Measurements from ENCODE around the gene C7orf33. TPM values are rescaled to one million over a fixed set of nuclear protein-coding genes. Genes with fewer than 3 reads are reported as not detected.
A peak's percentile ranks its signal among the peaks of the same experiment; 100 is the strongest.
"Not testable (repeated sequence)": the region's sequence is repeated elsewhere in the genome, so short reads cannot be mapped to it uniquely, and the experiment has no call there.

The C7orf33 gene
- total RNA-seq, 1 donor from 2014 or later: not detected

- TF ChIP-seq, protein P1, sequence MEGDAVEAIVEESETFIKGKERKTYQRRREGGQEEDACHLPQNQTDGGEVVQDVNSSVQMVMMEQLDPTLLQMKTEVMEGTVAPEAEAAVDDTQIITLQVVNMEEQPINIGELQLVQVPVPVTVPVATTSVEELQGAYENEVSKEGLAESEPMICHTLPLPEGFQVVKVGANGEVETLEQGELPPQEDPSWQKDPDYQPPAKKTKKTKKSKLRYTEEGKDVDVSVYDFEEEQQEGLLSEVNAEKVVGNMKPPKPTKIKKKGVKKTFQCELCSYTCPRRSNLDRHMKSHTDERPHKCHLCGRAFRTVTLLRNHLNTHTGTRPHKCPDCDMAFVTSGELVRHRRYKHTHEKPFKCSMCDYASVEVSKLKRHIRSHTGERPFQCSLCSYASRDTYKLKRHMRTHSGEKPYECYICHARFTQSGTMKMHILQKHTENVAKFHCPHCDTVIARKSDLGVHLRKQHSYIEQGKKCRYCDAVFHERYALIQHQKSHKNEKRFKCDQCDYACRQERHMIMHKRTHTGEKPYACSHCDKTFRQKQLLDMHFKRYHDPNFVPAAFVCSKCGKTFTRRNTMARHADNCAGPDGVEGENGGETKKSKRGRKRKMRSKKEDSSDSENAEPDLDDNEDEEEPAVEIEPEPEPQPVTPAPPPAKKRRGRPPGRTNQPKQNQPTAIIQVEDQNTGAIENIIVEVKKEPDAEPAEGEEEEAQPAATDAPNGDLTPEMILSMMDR (IDR thresholded peaks at IDR 0.05; ENCODE audit: insufficient read depth, low read length, severe bottlenecking): no peak
- Histone ChIP-seq H3K27me3 (ENCODE audit: control insufficient read depth, insufficient read depth, low read length) (no peaks in the 10 kb centered on the region), H3K4me3 (ENCODE audit: low read depth, low read length) (no peak overlapping the region), H3K36me3 (ENCODE audit: control insufficient read depth, insufficient read depth, low read length) (no peaks in the 10 kb centered on the region)
- FAIRE-seq: no peak
- no peak for DNase-seq (ENCODE audit: low read depth)
Observed at GRCh38 chr7:148547951-148548350, 42.6 kb upstream of the C7orf33 start.

DNA sequence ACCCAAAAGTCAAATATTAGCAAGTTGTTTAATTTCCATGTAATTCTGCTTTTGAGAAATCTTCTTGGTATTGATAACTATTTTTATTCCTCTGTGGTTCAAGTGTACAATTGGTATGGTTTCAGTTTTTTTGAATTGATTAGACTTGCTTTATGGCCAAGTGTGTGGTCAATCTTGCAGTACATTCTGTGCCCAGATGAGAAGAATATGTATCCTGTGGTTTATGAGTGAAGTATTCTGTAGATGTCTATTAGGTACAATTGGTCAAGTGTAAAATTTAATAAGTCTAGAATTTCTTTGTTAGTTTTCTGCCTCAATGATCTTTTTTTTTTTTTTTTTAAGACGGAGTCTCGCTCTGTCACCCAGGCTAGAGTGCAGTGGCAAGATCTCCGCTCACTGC is 36.6 kb upstream of the C7orf33 start:
- no peaks in the 10 kb centered on the region for H3K36me3 ChIP-seq (ENCODE audit: control insufficient read depth, insufficient read depth, low read length)
- no peak overlapping the region for H3K4me3 ChIP-seq (ENCODE audit: low read depth, low read length)
- no peak for DNase-seq (ENCODE audit: low read depth)
- no peaks in the 10 kb centered on the region for H3K27me3 ChIP-seq (ENCODE audit: control insufficient read depth, insufficient read depth, low read length)
- TF ChIP-seq, protein P1 (IDR thresholded peaks at IDR 0.05; ENCODE audit: insufficient read depth, low read length, severe bottlenecking): no peak
- no peak for FAIRE-seq

- Histone ChIP-seq H3K27me3 (ENCODE audit: control insufficient read depth, insufficient read depth, low read length) (no peaks in the 10 kb centered on the region), H3K36me3 (ENCODE audit: control insufficient read depth, insufficient read depth, low read length) (no peaks in the 10 kb centered on the region), H3K4me3 (ENCODE audit: low read depth, low read length) (no peak overlapping the region)
- TF ChIP-seq, protein P1 (IDR thresholded peaks at IDR 0.05; ENCODE audit: insufficient read depth, low read length, severe bottlenecking): peak; percentile 3
- DNase-seq (ENCODE audit: low read depth) (no peak), FAIRE-seq (no peak)
Observed at GRCh38 chr7:148556892-148557291, 33.7 kb upstream of the C7orf33 start.

DNA sequence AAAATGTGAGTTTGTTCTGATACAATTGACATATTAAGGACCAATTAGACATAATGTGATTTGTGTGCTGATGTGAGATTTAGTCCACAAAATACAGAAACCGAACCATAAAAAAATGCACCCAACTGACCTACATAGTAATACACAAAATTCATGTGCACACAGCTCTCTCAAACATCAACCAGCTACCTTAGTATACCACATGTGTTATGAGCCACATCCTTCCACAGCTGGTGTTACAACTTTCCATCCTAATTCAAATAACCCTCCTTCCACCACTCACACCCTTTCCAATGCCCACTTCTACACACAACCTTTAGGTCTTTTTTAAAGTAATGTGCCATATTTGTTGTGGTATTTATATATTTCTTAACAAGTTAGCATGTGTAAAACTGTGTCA is 31.7 kb upstream of the C7orf33 start:
- Histone ChIP-seq H3K4me3 (ENCODE audit: low read depth, low read length) (no peak overlapping the region), H3K36me3 (ENCODE audit: control insufficient read depth, insufficient read depth, low read length) (no peaks in the 10 kb centered on the region), H3K27me3 (ENCODE audit: control insufficient read depth, insufficient read depth, low read length) (no peaks in the 10 kb centered on the region)
- FAIRE-seq: no peak
- no peak for DNase-seq (ENCODE audit: low read depth)
- TF ChIP-seq, protein P1 (IDR thresholded peaks at IDR 0.05; ENCODE audit: insufficient read depth, low read length, severe bottlenecking): no peak

- no peaks in the 10 kb centered on the region for H3K36me3 ChIP-seq (ENCODE audit: control insufficient read depth, insufficient read depth, low read length)
- DNase-seq (ENCODE audit: low read depth): peak; percentile 75
- FAIRE-seq: no peak
- H3K4me3 ChIP-seq (ENCODE audit: low read depth, low read length): no peak overlapping the region
- H3K27me3 ChIP-seq (ENCODE audit: control insufficient read depth, insufficient read depth, low read length): no peaks in the 10 kb centered on the region
- TF ChIP-seq, protein P1 (IDR thresholded peaks at IDR 0.05; ENCODE audit: insufficient read depth, low read length, severe bottlenecking): no peak
Observed at GRCh38 chr7:148561099-148561498, 29.5 kb upstream of the C7orf33 start.

DNA sequence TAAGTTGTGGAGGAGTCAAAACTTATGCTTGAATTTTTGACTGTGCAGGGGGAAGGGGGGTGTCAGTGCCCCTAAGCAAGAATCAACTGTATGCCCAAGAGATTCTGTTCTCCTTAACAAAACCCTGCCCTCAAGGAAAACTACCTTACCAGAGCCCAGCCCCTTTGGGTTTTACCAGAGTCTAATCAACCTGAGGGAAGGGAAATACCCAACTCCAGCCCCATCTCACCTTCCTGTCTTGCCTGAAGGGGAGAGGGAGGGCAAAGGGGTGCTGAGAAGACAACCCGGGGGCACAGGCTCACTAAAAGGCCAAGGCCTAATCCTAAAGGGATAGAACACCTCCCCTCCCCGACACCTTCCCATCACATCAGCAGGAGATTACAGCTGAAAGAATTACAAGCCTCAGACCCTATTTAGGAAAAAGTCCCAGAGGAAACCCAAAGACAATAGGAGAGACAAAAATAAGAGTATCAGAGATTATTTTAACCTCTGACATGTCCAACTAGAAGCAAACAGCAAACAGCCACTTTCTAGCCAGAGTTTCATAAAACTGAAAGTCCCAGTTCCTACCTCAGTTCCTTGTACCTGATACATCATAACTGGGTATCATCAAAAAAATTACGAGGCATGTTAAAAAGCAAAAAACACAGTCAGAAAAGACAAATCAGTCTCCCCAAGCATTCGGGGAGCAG is 26.8 kb upstream of the C7orf33 start:
- TF ChIP-seq, protein P1 (IDR thresholded peaks at IDR 0.05; ENCODE audit: insufficient read depth, low read length, severe bottlenecking): no peak
- DNase-seq (ENCODE audit: low read depth): no peak
- Histone ChIP-seq H3K36me3 (ENCODE audit: control insufficient read depth, insufficient read depth, low read length) (no peaks in the 10 kb centered on the region), H3K27me3 (ENCODE audit: control insufficient read depth, insufficient read depth, low read length) (no peaks in the 10 kb centered on the region), H3K4me3 (ENCODE audit: low read depth, low read length) (no peak overlapping the region)
- no peak for FAIRE-seq

DNA sequence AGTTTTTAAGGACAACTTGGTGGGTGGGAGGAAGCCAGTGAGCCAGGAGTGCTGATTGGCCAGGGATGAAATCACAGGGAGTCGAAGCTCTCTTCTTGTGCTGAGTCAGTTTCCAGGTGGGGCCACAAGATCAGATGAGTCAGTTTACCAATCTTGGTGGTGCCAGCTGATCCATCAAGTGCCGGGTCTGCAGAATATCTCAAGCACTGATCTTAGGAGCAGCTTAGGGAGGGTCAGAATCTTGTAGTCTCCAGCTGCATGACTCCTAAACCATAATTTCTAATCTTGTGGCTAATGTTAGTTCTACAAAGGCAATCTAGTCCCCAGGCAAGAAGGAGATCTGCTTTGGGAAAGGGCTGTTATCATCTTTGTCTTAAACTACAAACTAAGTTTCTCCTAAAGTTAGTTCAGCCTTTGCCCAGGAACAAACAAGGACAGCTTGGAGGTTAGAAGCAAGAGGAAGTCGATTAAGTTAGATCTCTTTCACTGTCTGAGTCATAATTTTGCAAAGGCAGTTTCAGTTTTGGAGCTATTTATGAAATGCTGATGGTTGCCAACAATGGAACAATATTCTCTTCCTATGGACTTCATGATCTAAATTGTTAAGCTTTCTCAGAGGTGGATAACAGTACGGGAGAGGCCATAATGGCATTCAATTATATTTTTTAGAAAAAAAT is 26.2 kb upstream of the C7orf33 start:
- peak; percentile 53 for DNase-seq (ENCODE audit: low read depth)
- not testable (repeated sequence) for FAIRE-seq; H3K4me3 ChIP-seq (ENCODE audit: low read depth, low read length); H3K36me3 ChIP-seq (ENCODE audit: control insufficient read depth, insufficient read depth, low read length); H3K27me3 ChIP-seq (ENCODE audit: control insufficient read depth, insufficient read depth, low read length)

Measured in bronchial epithelial cell (primary cell).